Central memory CD4-positive, alpha-beta T cell (primary cell): ENCODE measurements around the gene RIT1.

ENCODE experiments used
- DNase-seq: peaks from one replicate; pipeline ENCODE4 v3.0.0; 2022

The RIT1 gene

DNA sequence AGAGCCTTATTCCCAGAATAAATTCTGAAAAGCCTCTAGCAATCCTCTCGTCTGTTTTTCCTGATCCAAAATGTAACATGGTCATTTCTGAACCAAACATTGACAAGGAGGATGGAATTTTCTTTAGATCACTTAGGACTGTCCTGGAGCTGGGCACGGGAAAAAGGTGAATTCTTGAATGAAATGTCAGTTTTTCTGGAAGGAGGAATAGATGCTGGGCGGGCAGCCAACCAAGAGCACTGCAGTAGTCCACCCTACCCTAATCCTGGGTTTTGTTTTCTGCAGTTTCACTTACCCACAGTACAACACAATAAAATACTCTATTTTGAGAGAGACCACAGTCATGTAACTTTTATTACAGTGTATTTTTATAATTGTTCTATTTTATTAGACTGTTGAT lies 20.9 kb downstream of the RIT1 start:
- no peak for DNase-seq

DNA sequence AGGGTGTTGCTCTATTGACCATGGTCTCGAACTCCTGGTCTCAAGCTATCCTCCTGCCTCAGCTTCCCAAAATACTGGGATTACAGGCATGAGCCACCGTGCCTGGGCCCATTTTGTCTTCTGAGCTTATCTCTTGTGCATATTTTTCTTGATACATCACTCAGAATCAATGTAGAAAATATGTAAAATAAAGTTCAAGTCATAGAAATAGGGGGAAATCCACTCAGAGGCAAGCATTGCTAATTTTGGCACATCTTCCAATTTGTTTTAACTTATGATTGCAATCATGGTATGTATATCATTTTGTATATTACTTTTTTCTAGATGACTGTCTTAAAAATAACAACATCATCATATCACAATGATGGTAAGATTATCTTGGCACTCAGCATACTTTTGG lies 21.6 kb downstream of the RIT1 start:
- DNase-seq, result no peak

DNA sequence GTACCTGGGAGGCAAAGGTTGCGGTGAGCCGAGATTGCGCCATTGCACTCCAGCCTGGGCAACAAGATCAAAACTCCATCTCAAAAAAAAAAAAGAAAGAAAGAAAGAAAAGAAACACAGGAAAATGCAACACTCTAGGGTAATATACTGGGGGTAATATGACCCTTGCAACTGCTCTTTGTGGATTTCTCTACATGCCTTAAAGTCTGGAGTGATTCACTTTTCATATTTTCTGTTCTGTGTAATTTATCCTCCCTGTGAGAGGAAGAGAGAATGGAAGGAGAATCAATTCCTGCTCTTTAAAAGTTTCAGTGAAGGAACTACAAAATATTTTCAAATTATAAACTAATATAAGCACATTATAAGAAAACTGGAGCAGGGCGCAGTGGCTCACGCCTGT lies 22.7 kb downstream of the RIT1 start:
- no peak for DNase-seq

DNA sequence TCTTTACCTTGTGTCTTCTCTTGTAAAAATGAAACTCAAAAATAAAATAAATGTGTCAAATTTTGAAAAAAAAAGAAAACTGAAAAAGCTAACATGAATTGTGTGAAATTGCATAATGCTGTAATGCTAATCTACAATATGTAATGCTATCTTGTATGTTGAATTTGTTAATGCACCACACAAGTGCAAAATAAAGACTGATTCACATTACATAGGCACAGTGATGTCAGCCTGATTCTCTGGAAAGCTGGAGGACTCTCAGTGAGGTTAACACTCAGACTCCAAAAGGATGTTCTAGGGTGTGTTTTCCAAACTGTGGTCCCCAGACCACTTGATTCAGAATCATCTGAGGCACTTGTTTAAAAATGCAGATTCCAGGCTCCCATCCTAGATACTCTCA lies 26.2 kb downstream of the RIT1 start:
- DNase-seq, result no peak

DNA sequence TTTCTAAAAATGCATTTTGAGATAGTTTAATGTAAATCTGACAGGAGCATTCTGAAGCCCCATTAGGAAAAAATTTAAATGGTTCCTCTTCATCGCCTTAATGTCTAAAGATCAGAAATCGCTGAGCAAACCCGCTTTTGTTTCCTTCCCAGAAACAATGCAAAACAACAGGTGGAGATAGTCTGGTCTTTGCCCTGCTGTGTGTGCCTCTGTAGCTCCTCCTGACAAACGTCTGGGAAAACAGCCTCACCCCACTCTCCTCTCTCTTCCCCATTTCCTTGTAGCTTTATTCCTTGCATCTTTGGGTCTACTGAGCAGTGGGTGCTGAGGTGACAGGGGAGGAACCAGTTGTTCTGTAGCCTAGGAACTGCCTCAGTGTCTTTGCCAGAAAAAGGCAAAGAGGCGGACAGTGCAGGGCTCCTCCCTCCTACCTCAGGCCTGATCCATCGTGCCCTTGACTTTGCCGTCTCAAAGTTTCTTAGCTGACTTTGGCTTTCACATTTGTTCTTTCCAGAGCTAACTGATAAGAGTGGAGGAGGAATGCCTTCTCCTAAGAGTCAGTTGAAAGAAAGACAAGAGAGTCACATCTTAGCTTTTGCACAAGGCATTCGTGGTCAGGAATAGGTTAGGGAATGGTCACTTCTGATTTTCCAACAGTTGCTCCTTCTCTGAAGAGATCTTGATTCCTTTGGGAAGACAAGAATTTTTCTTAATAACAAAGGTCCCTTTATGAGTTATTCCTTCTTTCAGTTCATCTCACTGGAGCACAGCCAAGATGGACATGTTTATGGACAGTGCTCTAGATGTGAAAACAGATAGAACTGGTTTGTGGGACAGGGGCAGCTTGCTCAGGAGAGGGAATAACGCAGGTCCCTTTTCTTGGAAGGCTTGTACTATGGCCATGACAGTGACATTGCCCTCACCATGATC lies 26.9 kb downstream of the RIT1 start:
- no peak for DNase-seq

DNA sequence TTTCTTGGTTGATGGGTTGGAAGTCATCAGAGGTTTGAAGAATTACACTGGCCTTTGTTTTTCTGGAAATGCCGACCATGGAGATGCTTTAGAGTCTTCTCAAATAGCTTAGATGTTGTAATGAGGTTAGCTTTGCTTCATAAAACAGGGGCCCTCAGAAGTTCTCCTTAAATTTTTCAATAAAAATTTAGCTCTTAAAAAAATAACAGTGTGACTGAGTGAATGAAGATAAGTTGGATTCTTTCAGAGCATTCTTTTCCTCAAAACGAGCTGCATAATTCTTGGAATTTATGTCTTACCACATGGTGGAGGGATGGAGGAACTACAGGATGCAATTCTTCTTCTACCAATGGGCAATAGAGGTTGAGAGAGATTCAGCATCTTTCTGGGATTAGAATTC lies 28.4 kb downstream of the RIT1 start:
- DNase-seq, result no peak

DNA sequence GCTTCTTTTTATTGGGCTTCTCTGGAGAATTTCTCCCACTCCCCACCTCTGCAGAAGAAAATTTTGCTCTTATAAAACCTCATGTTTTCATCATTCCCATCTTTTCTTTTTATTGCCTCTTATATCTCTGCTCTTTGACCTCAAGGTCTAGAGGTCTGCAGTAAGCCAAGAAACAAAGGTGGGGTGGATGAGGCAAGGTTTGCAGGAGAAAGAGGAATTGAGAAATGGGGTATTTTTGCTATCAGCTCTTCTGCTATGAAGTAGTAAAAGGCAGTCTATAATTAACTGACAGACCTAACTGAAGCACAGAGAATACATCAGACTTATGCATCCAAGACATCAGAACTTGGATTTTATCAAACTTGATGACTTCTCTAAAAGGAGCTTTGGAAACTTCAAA lies 28.9 kb downstream of the RIT1 start:
- DNase-seq, result no peak

DNA sequence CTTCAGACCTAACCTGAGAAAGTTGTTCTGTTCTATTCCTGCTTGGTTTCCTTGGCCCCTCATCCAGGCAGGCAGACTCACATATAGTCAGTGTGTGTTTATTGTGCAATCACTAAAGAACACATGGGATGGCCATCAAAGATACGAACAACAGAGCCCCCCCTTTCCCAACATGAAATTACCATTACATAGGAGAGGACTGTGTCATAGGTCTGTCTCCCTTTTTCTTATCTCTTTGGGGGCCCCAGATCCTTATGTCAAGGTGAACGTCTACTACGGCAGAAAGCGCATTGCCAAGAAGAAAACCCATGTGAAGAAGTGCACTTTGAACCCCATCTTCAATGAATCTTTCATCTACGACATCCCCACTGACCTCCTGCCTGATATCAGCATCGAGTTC lies 30.2 kb downstream of the RIT1 start:
- DNase-seq, result no peak

DNA sequence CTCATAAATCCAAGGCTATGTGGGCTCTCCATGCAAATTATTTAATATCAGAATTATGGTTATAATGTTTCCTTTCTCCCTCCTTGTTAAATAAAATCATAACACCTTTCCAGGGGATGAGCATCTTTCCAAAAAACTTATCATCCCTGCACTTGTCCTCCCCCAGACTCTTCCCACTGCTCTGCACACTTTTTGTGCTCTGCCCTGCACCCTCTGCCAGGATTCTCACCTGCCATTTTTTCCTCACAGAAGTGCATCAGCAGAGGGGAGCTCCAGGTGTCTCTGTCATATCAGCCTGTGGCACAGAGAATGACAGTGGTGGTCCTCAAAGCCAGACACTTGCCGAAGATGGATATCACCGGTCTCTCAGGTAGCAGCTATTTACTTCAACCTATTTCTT lies 30.9 kb downstream of the RIT1 start:
- no peak for DNase-seq

DNA sequence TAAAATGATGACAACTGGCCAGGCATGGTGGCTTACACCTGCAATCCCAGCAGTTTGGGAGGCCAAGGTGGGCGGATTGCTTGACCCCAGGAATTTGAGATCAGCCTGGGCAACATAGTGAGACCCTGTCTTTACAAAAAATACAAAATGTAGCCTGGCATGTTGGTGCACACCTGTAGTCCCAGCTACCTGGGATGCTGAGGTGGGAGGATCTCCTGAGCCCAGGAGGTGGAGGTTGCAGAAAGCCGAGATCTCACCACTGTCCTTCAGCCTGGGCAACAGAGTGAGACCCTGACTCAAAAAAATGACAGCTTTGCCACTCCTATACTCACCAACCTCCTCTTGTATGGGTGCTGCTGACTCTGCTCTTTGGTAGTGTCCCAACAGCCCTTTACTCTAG lies 33.2 kb downstream of the RIT1 start:
- DNase-seq, result no peak

DNA sequence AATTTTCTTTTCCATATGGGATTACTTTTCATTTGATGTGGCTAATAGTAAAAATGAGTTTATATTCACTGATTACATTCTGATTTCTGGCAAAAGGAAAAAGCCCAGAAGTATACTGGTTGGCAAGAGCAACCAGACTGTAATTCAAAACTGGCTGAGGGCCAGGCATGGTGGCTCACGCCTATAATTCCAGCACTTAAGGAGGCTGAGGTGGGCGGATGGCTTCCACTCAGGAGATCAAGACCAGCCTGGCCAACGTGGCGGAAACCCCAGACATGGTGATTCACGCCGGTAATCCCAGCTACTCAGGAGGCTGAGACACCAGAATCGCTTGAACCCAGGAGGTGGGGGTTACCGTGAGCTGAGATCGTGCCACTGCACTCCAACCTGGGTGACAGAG lies 37.3 kb downstream of the RIT1 start:
- no peak for DNase-seq

DNA sequence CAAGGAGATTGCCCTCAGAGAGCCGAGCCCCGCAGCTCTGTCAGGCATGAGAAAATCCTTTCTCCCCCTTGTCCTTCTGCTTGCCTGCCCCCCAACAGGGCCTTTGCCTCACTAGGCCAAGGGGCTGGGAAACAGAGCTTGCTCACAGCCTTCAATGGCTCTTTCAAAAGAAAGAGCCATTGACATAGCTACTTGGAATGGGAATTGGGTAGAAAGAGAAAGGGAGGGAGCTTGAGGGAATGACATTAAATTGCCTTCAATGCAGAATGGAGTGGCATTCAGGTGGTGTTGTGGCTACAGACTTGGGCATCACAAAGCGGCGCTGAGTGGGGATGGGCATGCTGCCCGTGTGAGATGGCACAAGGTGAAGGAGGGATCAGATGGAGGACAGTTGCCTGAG lies 38.6 kb downstream of the RIT1 start:
- DNase-seq, result no peak

DNA sequence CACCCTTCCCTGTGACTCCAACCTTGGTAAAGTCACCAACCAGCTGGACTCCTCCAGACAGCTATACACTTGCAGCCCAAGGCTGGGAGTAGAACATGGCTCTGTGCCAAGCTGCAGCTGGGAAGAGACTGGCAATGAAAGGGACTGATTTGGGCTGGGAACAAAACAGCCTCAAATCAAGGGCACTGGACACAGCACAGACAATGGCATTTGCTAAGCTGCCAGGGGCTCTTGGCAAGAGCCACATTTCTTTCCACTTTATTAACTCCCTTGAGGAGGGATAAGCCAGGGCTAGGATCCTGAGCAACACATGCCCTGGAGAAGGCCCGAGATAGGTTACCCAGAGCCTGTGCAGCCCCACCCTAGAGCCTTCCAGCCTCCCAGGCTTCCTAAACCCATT lies 39.8 kb downstream of the RIT1 start:
- no peak for DNase-seq

DNA sequence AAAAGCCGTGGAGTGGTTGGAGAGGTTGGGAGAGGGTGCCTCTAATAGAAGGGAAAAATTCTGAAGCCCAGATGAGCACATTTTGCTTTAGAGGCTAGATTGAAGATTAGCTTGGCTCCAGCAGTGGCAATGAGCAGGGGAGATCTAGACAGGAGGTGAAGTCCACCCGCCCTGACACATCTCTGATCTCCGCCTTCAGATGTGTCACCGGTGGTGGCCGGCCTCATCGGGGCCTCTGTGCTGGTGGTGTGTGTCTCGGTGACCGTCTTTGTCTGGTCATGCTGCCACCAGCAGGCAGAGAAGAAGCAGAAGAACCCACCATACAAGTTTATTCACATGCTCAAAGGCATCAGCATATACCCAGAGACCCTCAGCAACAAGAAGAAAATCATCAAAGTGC lies 43.4 kb downstream of the RIT1 start:
- DNase-seq, result no peak

DNA sequence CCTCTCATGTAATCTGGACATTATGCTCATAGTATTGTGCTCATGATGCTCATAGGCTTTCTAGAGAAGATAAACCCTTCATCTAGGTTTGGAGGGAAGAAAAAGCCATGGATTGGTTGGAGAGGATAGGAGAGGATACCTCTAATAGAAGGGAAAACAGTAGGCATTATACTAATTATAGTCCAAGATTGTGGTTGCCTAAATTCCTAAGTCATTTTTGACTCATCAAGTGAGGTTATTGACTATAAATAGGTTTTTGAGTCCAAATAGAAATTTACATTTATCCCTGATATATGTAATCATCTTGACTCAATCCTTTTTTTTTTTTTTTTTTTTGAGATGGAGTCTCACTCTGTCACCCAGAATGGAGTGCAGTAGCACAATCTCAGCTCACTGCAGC lies 46.8 kb downstream of the RIT1 start:
- no peak for DNase-seq

DNA sequence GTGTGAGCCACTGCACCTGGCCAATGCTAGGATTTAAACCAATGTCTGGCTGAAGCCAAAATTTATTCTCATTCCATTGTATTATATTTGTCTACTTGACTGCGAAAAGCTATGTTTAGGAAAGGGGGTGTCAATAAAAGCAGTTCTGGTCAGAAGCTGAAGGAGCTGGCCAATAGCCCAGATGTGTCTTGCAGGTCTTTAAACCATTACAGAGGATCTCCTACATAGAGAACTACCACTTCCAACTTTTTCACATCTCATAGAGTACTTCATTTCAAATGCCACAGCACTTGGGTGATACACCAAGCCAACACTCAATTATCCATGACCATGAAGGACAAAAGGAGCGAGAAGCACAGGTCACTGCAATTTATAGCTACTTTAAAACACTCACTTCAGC lies 49.3 kb downstream of the RIT1 start:
- no peak for DNase-seq

DNA sequence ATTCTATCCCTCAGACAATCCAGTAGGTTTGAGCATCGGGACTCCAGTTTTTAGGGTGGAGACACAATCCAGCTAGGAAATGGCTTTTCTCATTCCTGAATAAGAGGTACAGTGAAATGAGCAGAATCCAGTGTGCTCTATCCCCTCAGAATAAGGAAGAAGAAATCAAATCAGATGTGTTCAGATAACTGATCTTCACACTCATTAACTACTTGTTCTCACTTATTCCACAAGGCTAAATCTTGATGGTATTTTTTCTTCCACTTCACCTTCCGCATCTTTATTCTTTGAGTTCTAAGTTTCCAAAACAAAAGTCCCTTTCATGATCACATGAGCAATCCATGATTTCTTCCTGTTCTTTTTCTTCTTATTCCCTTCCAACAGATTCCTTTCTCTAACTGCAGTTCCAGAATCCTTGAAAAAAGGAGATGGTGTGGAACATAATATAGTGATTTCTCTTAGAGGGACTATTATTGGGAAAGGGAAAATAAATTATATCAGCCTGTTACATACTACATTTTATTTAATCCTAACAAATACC lies 50.1 kb downstream of the RIT1 start:
- no peak for DNase-seq

DNA sequence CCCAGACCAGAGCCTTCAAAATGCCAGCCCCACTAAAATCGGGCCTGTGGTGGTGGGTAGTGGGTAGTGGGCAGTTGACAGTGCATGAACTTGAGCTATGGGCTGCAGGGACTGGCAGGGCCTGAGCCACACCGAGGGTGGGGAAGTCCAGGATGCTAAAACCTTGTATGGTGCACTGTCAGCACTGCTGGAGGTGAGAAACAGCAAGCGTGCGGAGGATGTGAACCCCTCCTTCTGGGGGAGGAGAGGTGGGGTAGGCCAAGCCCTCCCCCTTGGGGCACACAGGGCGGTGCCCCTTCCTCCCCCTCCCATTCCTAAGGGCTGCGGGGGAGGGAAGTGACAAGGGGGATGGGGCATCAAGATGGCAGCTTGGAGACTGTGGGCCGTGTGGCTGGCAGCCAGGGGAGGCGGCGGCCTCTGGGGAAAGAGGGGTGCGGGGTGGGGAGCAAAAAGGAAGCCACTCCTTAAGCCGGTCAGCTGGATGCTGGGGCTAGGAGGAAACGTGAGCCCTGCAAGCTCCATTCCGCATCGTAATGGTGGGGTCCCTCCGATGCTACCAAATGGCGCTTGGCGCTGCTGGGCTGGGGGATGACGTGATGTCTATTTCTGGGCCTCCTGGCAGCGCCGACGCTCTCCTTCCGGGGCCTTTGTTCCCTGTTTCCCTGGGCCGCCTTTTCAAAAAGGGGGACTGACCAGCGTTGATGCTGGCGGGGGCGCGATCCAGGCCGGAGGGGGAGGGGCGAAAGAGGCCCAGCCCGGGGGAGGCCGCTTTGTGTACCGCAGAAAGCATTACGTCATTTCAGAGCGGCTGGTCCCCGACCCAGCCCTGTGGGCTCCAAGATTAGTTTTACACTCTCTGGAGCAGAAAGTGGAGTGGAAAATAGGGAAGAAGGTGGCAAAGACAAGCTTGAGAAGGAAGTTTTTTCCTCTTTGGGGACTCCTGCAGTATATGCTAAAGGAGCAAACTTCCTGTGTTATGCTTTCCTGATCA lies 51.0 kb downstream of the RIT1 start:
- DNase-seq, result peak; percentile 58

DNA sequence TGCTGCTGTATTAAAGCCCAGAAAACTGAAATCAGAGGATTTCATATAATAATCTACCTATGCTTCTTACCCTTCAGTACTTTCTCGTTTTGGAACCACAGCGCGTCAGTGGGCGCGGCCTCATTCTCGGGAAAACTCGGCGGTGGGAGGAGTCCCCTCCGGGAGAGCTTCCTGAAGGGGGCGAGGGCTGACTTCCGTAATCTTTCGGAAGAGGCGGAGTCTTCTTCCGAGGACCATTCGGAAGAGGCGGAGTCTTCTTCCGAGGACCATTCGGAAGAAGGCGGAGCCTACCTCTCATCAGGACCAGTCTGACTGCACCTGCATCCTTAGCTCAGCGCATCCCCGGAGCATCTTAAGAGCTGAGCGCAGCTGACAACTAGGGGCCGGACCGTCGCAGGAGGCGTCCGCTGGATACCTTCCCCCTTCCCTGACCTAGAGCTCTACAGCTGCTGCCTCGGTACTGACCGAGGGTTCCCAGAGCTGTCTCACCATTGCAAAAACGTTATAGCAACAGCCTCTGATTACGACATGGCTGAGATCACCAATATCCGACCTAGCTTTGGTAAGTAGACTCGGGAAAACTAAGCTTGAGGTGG lies 51.8 kb downstream of the RIT1 start, which contains the start of gene SYT11:
Gene SYT11, plus strand, starts transcription at position 334 of the 596 bp plus-strand sequence. Its CDS starts 195 bp downstream, at position 529.
- DNase-seq, result peak; percentile 90

DNA sequence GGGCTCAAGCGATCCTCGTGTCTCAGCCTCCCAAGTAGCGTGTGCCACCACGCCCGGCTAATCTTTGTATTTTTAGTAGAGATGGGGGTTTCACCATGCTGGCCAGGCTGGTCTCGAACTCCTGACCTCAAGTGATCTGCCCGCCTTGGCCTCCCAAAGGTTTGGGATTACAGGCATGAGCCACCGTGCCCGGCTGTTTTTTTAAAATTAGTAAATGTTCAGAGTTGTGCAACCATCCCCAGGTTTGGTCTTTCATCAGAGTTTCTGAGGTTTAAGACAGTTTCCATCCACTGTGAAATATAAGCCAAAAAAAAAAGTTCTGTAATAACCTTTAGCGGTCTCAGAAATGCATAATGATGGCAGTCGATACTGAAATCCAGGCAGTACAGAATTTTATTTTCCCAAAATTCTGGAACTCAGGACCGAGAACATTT lies 52.3 kb downstream of the RIT1 start:
- no peak for DNase-seq

DNA sequence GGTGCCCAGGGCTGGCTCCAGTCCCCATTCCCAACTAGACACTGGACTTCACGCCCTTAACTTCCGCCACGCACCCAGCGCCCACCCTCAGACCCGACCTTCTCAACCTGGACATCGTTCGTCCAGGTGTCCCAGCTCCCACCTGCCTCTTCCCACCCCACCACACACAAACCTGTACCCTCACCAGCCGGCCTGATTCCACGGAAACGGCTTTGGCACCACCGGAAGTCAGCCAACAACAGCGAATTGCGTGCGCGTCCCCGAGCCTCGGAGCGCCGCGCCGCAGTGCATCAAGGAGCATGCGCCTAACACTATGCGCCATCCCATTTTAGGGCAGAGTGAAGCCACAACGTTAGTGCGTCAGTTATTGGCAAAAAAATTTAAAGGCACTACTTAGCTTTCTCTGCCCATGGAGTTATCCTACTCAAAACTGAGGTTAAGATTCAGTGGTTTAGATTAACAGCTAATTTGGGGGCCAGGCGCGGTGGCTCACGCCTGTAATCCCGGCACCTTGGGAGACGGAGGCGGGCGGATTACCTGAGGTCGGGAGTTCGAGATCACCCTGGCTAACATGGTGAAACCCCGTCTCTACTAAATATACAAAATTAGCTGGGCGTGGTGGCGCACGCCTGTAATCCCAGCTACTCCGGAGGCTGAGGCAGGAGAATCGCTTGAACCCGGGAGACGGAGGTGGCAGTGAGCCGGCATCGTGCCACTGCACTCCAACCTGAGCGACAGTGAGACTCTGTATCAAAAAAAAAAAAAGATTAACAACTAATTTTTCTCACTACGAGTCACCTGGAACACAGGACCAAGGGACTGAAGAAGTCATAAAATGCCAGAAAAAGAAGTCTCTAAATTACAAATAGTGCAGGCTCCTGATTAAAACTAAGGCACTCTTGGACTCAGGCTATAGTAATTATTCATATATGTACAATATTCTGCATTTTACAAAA lies 53.9 kb downstream of the RIT1 start, which contains the start of gene GON4L:
Gene GON4L, minus strand, starts transcription at position 240 of the 956 bp plus-strand sequence. CDS start 3,434 bp downstream, outside the sequence.
- DNase-seq, result peak; percentile 88
